GM19239 (cell line): ENCODE data around the gene STK35.
A peak's percentile ranks its signal among the peaks of the same experiment; 100 is the strongest.
"Not testable (repeated sequence)": the region's sequence is repeated elsewhere in the genome, so short reads cannot be mapped to it uniquely, and the experiment has no call there.

Experiments used
- DNase-seq: peaks from one replicate; pipeline ENCODE4 v3.0.0; 2011; ENCODE audit warnings: low spot score; ENCODE audit not compliant: insufficient read length
- FAIRE-seq: peaks from 2 replicates; lab custom pipeline; 2011; peaks lifted over from hg19 to GRCh38; lab: Jason Lieb, UNC

The STK35 gene

DNA sequence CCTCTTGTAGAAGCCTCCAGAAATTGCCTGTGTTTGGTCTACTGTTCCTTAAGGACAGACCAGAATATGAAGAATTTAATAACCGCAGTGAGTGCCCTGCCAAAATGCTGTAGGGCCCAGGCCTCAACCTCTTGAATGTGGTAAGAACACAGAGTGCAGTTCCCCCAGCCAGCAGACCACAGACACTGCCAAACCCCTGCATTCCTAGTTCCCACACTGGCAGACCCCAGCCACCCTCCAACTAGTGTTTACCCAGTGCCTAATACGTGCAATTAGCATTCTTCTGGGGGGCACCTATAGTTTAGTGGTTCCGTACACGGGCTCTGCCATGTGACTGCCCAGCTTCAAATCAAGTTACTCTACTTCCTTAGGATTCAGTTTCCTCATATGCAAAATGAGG lies 51.7 kb downstream of the STK35 start:
- DNase-seq: no peak
- FAIRE-seq: no peak

DNA sequence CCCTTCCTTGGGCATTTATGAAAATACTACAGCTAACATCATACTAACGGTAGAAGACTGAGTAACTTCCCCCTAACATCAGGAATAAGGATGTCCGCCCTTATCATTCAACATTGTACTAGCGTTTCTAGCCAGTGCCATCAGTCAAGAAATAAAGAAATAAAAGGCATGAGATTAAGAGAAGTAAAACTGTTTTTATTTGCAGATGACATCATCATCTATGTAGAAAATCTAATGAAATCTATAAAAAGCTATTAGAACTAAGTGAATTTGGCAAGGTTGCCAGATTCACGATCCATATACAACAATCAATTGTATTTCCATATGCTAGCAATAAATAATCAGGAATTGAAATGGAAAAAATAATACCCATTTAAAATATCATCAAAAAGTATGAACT lies 54.6 kb downstream of the STK35 start:
- no peak for FAIRE-seq
- DNase-seq: no peak

DNA sequence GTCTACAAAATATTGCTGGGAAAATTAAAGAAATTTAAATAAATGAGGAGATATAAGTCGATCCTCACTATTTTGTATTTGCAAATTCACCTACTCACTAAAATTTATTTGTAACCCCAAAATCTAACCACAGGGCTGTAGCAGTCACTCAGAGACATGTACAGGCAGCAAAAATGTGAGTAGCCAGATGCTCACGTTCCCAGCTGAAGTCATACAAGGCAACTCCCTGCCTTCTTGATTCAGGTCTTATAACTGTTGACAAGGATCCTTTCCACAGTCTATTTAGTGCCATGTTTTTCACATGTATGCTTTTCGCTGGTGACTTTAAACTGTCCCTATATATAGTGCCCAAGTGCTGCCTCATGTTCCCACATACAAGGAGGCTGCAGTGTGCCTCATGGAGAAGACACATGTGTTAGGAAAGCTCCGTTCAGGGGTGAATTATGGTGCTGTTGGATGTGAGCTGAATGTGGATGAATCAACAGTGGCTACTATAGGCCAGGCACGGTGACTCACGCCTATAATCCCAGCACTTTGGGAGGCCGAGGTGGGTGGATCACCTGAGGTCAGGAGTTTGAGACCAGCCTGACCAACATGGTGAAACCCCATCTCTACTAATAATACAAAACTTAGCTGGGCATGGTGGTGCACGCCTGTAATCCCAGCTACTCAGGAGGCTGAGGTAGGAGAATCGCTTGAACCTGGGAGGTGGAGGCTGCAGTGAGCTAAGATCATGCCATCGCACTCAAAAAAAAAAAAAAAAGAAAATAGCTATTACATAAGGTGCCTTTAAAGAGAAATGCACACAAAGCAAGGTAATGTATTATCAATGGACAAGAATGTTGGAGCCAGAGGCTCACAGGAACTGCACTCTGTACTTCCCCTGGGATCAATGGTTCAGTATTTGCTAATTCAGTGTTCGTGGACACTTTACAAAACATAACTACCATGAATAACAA lies 55.3 kb downstream of the STK35 start:
- DNase-seq (no peak), FAIRE-seq (no peak)

DNA sequence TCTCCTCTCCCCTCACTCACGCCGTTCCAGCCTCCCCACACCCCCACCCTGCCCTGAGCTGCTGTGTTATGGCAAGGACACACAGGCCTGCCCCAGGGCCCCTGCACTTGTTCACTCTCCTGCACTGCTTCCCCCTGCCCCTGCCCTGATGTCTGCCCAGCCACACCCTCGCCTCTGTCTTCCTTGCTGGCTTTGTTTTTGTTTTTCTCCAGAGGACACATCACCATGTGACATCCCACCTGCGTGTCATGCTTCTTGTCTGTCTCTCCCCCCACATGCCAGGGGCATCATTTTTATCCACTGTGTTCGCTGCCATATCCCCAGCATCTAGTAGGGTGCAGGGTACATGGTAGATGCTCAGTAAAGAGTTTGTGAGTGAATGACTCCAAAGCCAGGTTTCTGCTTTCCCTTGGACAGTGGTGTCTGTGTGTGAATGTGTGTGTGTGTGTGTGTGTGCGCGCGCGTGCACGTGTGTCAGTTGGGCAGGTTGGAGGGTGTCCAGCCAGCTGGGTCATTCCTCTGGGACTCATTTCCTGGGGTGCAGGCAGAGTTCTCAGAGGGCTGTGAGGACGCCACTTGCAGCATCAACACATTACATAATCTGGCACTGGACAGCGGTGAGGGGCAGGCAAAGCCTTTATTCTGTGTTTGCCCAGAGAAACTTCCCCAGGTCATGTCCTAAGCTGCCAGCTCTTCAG lies 60.6 kb downstream of the STK35 start:
- DNase-seq (no peak), FAIRE-seq (no peak)

DNA sequence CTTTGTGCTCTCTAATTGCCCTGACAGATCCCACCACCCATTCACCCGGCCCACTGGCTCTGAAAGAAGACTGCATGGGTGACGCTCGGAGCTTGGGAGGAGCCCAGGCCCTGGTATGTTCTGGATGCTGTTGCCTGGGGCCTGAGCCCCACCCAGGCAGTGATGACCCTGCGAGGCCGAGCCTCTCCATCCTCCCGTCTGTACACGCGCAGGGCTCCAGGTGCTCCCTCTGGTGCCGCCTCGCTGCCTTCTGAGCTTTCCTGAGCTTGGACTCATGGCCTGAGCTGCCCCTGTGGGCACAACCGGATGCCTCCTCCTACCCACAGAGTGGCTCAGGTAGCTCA lies 61.2 kb downstream of the STK35 start:
- no peak for DNase-seq
- no peak for FAIRE-seq

DNA sequence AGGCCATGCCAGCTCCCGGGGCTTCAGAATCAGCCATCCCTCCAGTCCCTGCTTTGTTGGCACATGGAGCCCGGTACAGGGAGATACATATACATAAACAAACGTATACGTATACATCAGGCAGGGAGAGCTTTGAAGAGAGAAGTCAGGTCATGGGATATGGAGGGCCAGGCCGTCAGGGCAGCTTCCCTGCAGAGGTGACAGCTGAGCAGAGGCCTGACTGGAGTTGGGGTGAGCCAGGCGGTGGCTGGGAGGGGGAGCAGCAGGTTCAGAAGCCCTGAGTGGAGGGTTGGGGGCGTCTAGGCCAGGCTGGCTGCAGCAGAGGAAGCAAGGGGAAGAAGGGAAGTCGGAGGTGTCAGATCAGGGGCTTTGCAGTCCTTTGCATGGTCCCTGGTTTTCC lies 61.7 kb downstream of the STK35 start:
- DNase-seq (no peak), FAIRE-seq (no peak)

DNA sequence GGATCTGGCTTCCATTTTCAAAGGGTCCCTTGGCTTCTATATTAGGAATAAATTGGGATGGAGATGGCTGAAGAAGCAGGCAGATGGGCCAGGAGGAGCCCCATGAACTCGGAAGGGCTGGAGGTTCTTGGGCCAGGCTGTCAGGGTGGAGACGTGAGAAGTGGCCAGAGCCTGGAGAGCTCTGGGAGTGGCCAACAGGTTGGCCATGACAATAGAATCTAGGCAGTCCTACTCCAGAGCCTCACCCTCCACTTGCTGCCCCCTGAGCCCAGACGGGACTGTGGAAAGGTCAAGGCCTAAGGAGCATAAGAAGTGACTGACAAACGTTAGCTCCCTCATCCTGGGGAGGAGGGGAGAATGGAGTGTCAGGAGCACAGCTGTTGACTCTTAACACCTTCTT lies 62.1 kb downstream of the STK35 start:
- DNase-seq (no peak), FAIRE-seq (no peak)

DNA sequence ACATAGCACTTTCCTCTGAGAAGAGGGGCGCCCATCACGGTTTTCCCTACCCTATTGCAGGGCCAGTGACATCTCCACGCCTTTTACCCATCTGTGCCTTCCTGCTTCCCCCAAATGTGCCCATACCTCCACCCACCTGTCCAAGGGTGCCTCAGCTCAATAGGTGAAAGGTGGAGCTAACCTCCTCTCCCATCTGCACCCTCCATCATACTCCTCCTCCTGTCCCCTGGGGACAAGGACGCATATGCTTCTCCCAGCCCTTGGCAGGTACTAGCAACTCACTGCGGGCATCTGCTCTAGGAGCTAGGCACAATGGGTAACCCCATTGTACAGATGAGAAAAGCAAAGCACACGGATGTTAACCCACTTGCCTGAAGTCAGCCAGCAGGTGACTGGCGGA lies 62.8 kb downstream of the STK35 start:
- DNase-seq: no peak
- FAIRE-seq: no peak

DNA sequence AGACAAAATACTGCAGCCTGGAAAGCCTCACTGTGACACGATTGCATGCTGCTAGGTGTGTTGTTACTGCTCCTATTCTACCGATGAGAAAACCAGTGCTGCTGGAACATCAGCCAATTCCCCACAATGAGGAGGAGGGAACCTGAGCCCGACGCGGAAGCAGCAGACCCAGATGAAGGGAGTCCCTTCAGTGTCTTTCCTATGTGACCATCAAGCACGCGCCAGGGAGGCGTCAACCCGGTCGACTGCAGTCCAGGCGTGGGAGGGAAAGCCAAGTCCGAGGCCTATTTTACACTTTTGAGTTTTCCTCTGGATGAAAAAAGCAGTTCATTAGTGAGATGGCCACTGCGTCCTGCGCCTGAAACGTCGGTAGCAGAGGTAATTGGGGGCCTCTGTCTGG lies 63.3 kb downstream of the STK35 start:
- DNase-seq (no peak), FAIRE-seq (no peak)

DNA sequence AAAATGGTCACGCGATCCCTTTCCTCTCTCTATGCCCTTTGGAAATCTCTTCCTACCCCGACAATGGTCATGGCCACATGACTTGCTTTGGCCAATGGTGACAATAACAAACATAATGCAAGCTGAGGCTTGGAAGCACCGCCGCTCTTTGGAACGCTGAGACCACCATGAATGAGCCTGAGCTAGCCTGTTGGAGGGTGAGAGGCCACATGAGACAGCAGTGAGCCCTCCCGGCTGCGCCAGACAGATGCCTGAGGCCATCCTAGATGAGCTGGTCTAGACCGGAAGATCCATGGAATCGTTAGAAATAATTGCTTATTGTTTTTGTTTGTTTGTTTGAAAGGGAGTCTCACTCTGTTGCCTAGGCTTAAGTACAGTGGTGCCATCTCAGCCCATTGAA lies 64.2 kb downstream of the STK35 start:
- DNase-seq (no peak), FAIRE-seq (no peak)

DNA sequence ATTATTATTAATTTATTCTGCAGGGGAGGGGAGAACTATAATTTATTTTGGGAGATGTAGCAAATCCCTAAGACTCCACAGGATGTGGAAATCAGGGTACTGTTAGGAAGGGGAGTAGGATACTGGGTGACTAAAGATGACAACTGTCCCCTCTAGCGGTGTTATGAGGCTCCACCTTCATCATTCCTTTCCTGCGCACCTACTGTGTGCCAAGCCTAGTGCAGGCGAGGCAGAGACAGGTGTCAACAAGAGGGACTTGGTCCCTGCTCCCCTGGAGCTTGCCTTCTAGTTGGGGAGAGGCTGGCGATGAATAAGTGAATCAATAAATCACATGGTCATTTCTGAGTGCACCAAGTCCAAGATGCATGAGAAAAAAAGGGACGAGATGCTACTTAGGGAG lies 65.5 kb downstream of the STK35 start:
- FAIRE-seq: no peak

DNA sequence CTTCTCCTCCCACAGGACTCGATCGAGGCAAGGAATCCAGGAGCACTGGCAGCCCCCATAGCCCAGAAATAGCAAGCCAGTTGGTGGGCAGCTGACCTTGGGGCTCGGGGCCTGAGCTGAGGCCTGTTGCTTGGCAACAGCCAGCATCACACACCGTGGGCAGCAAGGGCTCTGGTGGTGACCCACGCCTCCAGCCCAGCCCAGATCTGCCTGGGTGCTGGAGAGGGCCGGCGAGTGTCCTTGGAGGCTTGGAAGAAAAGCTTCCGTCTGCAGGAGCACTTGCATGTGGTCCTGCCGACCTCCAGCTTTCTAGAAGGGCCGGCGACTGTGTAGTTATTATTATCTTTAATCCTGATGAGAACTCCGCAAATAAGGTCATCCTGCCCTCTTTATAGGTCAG lies 67.3 kb downstream of the STK35 start:
- DNase-seq (no peak), FAIRE-seq (no peak)

More for the DNA sequence above, 65.5 kb downstream of the STK35 start:
- DNase-seq: no peak

DNA sequence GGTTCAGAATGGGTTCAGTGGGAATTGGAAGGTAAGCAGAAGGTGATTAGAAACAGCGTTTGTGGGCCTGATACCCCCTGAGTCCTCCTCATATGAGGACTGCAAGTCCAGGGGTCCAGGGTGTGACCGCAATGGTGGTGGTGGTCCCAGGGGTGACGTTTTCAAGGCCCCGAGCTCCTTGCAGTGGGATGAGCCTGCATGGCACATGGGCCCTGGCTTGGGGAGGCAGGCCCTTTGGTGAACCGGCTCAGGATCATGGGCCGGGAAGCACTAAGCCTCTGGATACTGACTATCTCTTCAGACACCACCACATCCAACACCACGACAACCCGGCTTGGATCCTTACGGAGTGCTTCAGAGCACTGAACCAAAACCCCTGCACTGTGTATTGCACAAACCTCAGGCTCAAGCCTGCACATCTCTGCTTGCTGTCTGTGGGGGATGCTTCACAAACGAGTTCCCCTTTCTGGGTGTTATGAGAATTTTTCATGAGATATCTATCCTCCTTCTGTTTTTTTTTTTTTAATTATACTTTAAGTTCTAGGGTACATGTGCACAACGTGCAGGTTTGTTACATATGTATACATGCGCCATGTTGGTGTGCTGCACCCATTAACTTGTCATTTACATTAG lies 67.9 kb downstream of the STK35 start:
- no peak for DNase-seq
- FAIRE-seq: no peak

DNA sequence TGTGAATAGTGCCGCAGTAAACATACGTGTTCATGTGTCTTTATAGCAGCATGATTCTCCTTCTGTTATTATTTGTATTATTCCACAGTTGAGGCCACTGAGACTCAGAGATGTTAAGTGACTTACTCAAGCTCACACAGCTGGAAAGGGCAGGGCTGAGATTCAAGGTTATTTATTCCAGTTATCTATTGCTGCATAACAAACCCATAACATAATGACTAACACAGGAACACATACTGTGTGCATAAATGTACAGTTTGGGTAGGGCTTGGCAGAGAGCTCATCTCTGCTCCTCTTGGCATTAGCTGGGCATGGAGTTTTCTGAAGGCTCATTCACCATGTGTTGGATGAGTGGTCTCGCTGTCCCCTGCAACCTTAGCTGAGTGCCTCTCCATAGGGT lies 68.8 kb downstream of the STK35 start:
- no peak for DNase-seq
- FAIRE-seq: no peak

DNA sequence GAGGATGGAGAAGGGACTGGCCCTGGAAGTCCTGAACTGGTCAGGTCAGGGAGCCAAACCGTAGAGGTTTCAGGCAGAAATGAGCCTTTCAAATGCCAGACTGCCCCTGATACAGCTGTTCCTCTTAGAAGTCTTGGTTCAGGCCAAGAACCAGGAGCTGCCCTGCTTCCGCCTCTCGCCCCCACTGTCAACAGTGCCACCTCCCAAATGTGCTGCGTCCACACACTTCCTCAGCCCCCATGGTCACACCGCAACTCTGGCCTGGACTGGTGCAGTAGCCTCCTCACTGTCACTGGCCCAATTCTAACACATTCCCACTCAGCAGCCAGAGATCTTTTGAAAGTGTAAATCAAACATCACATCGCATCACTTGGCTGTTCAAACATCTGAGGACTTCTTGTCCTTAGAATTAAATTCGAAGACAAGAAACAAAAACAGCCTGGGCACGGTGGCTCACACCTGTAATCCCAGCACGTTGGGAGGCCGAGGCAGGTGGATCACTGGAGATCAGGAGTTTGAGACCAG lies 69.7 kb downstream of the STK35 start:
- DNase-seq (no peak), FAIRE-seq (no peak)

DNA sequence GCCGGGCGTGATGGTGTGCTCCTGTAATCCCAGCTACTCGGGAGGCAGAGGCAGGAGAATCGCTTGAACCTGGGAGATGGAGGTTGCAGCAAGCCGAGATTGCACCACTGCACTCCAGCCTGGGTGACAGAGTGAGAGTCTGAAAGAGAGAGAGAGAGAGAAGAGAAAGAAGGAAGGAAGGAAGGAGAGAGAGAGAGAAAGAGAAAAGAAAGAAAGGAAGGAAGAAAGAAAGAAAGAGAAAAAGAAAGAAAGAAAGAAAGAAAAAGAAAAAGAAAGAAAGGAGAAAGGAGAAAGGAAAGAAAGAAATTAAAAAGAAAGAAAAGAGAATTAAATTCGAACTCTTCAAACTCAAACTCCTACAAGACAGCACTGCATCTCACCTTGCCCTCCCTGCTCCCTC lies 70.2 kb downstream of the STK35 start:
- FAIRE-seq, DNase-seq: not testable (repeated sequence)

DNA sequence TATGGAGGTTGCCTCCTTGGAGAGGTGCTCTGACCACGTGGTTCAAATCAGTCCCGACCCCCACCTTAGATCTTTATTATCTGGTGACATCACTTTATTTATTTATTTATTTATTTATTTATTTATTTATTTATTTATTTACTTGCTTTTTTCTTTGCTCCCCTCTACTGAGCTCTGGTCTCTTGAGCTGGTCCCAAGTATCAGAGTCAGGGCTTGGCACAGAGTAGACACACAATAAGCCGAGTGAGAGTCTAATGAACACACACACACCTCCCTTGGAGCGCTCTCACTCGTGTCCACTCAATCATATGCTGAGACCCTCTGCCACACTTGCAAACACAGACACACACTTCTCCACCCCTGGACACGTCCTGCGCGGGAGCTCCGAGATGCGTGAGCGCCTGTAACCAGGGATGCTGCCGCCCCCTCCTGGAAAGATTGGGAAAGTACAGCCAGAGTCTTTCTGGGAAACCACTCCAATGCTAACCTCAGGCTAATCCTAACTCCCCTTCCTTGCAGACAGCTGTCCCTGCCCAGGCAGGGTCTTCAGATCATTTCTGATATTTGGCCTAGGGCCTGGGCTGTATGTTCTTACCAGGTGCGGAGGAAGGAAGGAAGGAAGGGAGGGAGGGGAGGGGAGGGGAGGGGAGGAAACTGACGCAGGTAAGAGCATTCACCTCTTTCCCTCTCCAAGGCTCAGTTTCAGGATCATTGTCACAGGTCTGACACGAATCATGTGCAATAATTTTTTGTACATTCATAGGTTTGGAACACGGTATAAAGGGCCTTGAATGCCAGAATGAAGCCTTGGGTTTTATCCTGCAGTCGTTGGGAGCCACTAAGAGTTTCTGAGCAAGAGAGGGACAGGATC lies 70.9 kb downstream of the STK35 start:
- peak; percentile 71 for DNase-seq
- FAIRE-seq: peak; percentile 98

DNA sequence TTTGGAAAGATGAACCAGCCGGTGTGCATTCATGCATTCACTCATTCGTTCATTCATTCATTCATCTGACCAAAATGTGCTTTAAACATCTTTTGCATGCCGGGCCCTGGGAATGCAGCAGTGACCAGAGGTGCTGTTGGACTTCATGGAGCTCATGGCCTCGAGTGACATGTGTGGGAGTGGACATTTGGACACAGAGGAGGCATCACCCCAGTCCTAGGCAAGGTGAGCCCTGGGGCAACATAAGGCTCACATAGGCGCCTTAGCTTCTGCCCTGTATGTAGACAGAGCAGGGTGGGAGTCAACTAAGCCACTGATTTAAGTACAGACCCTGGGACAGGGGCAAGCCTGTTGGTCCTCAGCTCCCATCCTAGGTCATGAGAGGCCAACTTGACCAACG lies 71.6 kb downstream of the STK35 start:
- FAIRE-seq (no peak), DNase-seq (no peak)

DNA sequence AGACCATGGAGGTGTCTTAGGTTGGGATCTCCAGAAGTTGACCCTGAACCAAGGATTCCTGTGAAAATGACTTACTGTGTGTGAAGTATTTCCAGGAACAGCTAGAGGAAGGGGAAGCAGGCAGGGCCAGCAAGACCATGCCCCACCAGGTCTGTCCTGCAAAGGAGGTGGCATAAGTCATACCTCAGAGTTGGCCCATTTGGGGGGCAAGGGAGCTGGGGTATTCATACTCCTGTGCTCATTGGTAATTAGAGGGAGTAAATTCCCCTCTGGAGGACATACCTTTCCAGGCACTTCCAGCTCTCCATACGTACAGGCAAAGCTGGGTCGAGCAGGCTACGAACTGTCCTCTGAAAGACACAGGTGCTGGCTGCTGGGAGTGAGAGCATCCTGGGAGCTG lies 72.4 kb downstream of the STK35 start:
- FAIRE-seq: no peak
- DNase-seq: no peak

DNA sequence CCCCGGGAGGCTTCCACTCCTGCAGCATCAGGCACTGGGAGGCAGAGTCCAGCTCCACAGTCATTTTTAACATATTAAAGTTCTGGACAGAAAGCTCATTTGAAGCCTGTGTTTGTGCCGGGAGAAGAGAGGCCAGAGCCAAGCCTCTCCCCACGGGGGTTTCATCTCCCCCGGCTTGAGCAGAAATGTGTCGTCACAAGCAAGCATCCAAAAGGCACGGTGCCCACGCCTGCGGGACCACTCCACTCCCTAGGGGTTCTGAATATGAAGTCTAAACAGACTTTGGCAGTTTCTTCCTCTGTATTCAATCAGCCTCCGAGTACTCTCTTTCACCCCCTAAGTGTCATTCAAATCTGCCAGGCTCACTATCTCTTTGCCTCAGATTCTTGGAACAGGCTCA lies 75.3 kb downstream of the STK35 start:
- no peak for FAIRE-seq

More for the DNA sequence above, 75.3 kb downstream of the STK35 start:
- DNase-seq: no peak
